GM23248 (cell line): ENCODE measurements around the gene ABCA8. TPM values are rescaled to one million over a fixed set of nuclear protein-coding genes. Genes with fewer than 3 reads are reported as not detected.

Experiments
- DNase-seq: peaks from one replicate; pipeline ENCODE4 v3.0.0-alpha.2; 2015
- H2AFZ ChIP-seq: fragments of 200-600 bp; sonication (generic); 2 replicates; pipeline ENCODE4 v1.6.1; 2016; ENCODE audit warnings: antibody characterized with exemption
- H3F3A ChIP-seq: fragments of 200-600 bp; sonication (generic); 2 replicates; pipeline ENCODE4 v1.6.1; 2016; ENCODE audit warnings: mild to moderate bottlenecking, antibody characterized with exemption, mixed run types; ENCODE audit not compliant: insufficient read depth
- H3K27ac ChIP-seq: fragments of 200-600 bp; sonication (generic); 2 replicates; pipeline ENCODE4 v1.5.1; 2016; ENCODE audit warnings: mild to moderate bottlenecking
- H3K27me3 ChIP-seq: fragments of 200-600 bp; sonication (generic); replicated peaks from 2 replicates; pipeline ENCODE4 v1.6.1; 2016; ENCODE audit warnings: mild to moderate bottlenecking; ENCODE audit not compliant: insufficient read depth
- H3K36me3 ChIP-seq: fragments of 200-600 bp; sonication (generic); 2 replicates; pipeline ENCODE4 v1.6.1; 2016; ENCODE audit warnings: low read depth, mild to moderate bottlenecking
- H3K4me1 ChIP-seq: fragments of 200-600 bp; sonication (generic); 2 replicates; pipeline ENCODE4 v1.6.1; 2016; ENCODE audit warnings: mild to moderate bottlenecking; ENCODE audit not compliant: insufficient read depth
- H3K4me2 ChIP-seq: fragments of 200-600 bp; sonication (generic); one replicate; pipeline ENCODE4 v1.6.1; 2016; ENCODE audit warnings: mild to moderate bottlenecking; ENCODE audit not compliant: unreplicated experiment
- H3K4me3 ChIP-seq: fragments of 200-600 bp; sonication (generic); 2 replicates; pipeline ENCODE4 v1.5.1; 2016; ENCODE audit warnings: mild to moderate bottlenecking
- H3K79me2 ChIP-seq: fragments of 200-600 bp; sonication (generic); 2 replicates; pipeline ENCODE4 v1.6.1; 2016; ENCODE audit warnings: mild to moderate bottlenecking; ENCODE audit not compliant: insufficient read depth
- H3K9ac ChIP-seq: fragments of 200-600 bp; sonication (generic); 2 replicates; pipeline ENCODE4 v1.6.1; 2016; ENCODE audit warnings: mild to moderate bottlenecking
- H3K9me2 ChIP-seq: fragments of 200-600 bp; sonication (generic); 2 replicates; pipeline ENCODE4 v1.6.1; 2016; ENCODE audit warnings: mixed run types, mild to moderate bottlenecking, moderate library complexity; ENCODE audit not compliant: insufficient read depth
- H3K9me3 ChIP-seq: fragments of 200-600 bp; sonication (generic); one replicate; pipeline ENCODE4 v1.6.1; 2017; ENCODE audit warnings: low read depth
- H4K20me1 ChIP-seq: fragments of 200-600 bp; sonication (generic); 2 replicates; pipeline ENCODE4 v1.6.0; 2016; ENCODE audit not compliant: insufficient read depth
- EZH2 ChIP-seq: fragments of 200-600 bp; sonication (generic); IDR thresholded peaks from 2 replicates; pipeline ENCODE4 v1.6.1; 2018; ENCODE audit warnings: antibody characterized with exemption, mild to moderate bottlenecking; ENCODE audit not compliant: insufficient read depth, poor library complexity, severe bottlenecking
- EZH2phosphoT487 ChIP-seq: fragments of 200-600 bp; sonication (generic); IDR thresholded peaks from 2 replicates; pipeline ENCODE4 v1.6.1; 2018; ENCODE audit warnings: antibody characterized with exemption, moderate library complexity, mild to moderate bottlenecking, low read depth; ENCODE audit not compliant: insufficient read depth
- WGBS, 2 experiments: methylation state at CpG; one replicate each; pipeline ENCODE4 v1.1.6; 2015 to 2017; ENCODE audit warnings: low lambda C conversion rate in 2 of 2, low coverage in 1 of 2; ENCODE audit errors: missing lambda C conversion rate in 2 of 2; 5-methylcytosine and 5-hydroxymethylcytosine counted together
- in situ Hi-C: fragments of 300-500 bp; cut with MboI; formaldehyde crosslinking; loops from 2 replicates; pipeline ENCODE4 v1.15.0; 2020
- polyA plus RNA-seq: library from polyadenylated mRNA; unstranded; fragments of >200 nt; fragmentation: Nextera tagmentation; extraction: Ambion mirVana; gene quantifications from 2 replicates; pipeline ENCODE4 v1.2.1, GENCODE V29; 2016
- total RNA-seq: library from RNA; depleted of rRNA; stranded (reverse); fragments of >200 nt; shearing (Covaris generic); gene quantifications from 2 replicates; pipeline ENCODE4 v1.2.3, GENCODE V29; 2014

ABCA8 gene
- total and polyA plus RNA-seq, 2 experiments from 2014 or later: 4.4 to 8.0 TPM

DNA sequence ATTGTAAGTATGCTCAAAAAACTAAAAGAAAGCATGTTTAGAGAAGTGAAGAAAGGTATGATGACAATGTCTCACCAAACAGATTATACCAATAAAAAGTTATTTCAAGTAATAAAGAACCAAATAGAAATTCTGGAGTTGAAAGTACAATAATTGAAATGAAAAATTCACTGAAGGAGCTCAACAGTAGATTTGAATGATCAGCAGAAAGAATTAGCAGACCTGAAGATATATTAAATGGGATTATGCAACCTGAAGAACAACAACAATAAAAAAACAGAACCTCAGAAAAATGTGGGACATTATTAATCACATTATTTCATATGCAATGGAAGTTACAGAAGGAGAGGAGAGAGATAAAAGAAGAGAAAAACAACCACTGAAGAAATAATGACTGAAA lies 57.6 kb downstream of the ABCA8 start:
- no peak overlapping the region for H2AFZ ChIP-seq
- in situ Hi-C loops: no loop called here
- no peak overlapping the region for H3K27ac ChIP-seq
- no peaks in the 10 kb centered on the region for H3K9me3 ChIP-seq
- H3K4me1 ChIP-seq: no peaks in the 10 kb centered on the region
- H3K79me2 ChIP-seq: no peaks in the 10 kb centered on the region
- no peak overlapping the region for H3K9ac ChIP-seq
- TF ChIP-seq EZH2phosphoT487 (no peak), EZH2 (no peak)
- DNase-seq: no peak
- no peak overlapping the region for H3K4me2 ChIP-seq
- H3F3A ChIP-seq: no peaks in the 10 kb centered on the region
- no peaks in the 10 kb centered on the region for H3K9me2 ChIP-seq
- H3K4me3 ChIP-seq: no peak overlapping the region
- no peaks in the 10 kb centered on the region for H4K20me1 ChIP-seq
- H3K27me3 ChIP-seq: no peaks in the 10 kb centered on the region
- 0 out of 2 replicates have a peak, but pooled peaks cover 6% of the 10 kb centered on the region for H3K36me3 ChIP-seq

DNA sequence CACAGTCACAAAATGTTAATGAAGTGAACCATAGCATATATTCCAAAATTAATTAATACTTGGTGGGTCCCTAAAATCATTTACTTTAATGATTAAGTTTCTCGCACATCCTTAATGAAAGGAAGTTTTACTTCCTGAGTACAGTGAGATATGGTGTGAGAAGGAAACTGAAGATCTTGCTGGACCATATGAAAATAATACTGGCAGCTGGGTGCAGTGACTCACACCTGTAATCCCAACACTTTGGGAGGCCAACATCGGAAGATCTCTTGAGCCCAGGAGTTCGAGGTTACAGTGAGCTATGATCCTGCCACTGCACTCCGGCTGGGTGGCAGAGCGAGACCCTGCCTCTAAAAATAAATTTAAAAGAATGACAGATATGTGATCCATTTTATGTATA lies 62.5 kb downstream of the ABCA8 start:
- Histone ChIP-seq H3K36me3 (no peaks in the 10 kb centered on the region), H3K9ac (no peak overlapping the region), H2AFZ (no peak overlapping the region), H3K79me2 (no peaks in the 10 kb centered on the region), H3F3A (no peaks in the 10 kb centered on the region), H3K27ac (no peak overlapping the region), H3K4me1 (no peaks in the 10 kb centered on the region), H3K9me3 (no peaks in the 10 kb centered on the region), H3K4me2 (no peak overlapping the region), H3K27me3 (no peaks in the 10 kb centered on the region), H3K4me3 (no peak overlapping the region), H4K20me1 (no peaks in the 10 kb centered on the region), H3K9me2 (no peaks in the 10 kb centered on the region)
- in situ Hi-C loops: no loop called here
- 65 to 69% methylated on average over 5 of the region's 5 CpGs for WGBS, 2 experiments
- TF ChIP-seq EZH2 (no peak), EZH2phosphoT487 (no peak)
- no peak for DNase-seq

DNA sequence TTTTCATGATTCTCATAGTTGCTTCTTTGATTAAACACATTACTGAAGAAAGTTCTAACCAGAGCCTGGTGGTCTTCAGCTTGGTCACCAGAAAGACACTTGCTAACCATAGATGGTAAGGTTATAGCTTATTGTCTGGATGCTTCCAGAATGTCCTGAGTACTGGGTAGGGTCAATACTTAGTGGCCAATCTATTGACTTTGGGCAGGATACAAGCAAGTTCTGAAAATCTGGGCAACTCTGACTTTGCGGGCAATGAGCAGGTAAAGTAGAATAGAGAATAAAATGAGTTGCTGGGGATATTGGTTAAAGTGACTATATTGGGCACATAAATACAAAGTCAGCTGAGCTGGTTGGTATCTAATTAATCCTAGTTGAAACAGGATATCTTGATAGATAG lies 63.0 kb downstream of the ABCA8 start:
- Histone ChIP-seq H3K4me1 (no peaks in the 10 kb centered on the region), H2AFZ (no peak overlapping the region), H3K27me3 (no peaks in the 10 kb centered on the region), H3K4me3 (no peak overlapping the region), H3K36me3 (no peaks in the 10 kb centered on the region), H3K9me2 (no peaks in the 10 kb centered on the region), H4K20me1 (no peaks in the 10 kb centered on the region), H3F3A (no peaks in the 10 kb centered on the region), H3K9ac (no peak overlapping the region), H3K4me2 (no peak overlapping the region), H3K27ac (no peak overlapping the region), H3K79me2 (no peaks in the 10 kb centered on the region), H3K9me3 (no peaks in the 10 kb centered on the region)
- no peak for DNase-seq
- 93 to 96% methylated on average over 1 of the region's 1 CpG for WGBS, 2 experiments
- TF ChIP-seq EZH2 (no peak), EZH2phosphoT487 (no peak)
- in situ Hi-C loops: no loop called here

DNA sequence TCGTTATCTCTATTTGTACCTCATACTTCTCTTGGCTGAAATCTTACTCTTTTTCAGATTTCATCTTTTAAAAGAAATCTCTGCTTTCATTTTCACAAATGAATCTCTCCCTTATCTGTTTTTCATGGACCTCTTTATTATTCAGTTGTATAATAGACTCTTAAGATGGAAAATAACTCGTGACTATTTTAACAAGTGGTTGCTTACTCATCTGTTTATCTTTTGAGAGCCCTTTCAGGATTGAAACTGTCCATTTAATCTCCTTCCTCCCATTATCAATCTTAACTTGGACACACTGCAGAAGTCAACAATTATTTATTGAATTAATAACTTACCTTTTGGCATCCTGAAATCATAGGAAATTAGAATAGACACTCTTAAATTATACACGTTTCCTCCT lies 68.8 kb downstream of the ABCA8 start:
- Histone ChIP-seq H4K20me1 (no peaks in the 10 kb centered on the region), H3K9me2 (no peaks in the 10 kb centered on the region), H3K36me3 (no peaks in the 10 kb centered on the region), H3K4me2 (no peak overlapping the region), H2AFZ (no peak overlapping the region), H3K4me1 (no peaks in the 10 kb centered on the region), H3K9ac (no peak overlapping the region), H3K27me3 (no peaks in the 10 kb centered on the region), H3K9me3 (no peaks in the 10 kb centered on the region), H3K79me2 (no peaks in the 10 kb centered on the region), H3K27ac (no peak overlapping the region), H3F3A (no peaks in the 10 kb centered on the region), H3K4me3 (no peak overlapping the region)
- TF ChIP-seq EZH2 (no peak), EZH2phosphoT487 (no peak)
- no peak for DNase-seq
- in situ Hi-C loops: no loop called here
- 78 to 91% methylated on average over 3 of the region's 3 CpGs for WGBS, 2 experiments

DNA sequence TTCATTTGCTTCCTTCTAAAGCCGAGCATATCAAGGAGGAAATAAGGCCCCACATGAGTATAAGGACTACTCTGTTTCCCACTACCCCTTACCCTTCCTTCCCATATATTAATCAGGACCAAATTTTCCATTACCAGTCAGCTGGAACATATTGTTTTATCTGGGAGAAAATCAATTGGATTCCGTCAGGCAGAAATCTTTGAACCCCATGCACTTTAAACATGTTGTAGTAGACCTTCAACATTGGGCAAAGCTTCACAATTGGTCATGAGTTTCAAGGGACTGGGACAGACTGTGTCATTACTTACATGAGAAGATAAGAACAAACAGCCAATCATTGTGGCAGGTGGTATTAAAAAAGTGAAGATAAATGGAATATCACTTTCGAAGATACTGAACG lies 70.3 kb downstream of the ABCA8 start:
- Histone ChIP-seq H3K4me2 (no peak overlapping the region), H3K9ac (no peak overlapping the region), H3K36me3 (no peaks in the 10 kb centered on the region), H4K20me1 (no peaks in the 10 kb centered on the region), H3K27me3 (no peaks in the 10 kb centered on the region), H3K9me3 (no peaks in the 10 kb centered on the region), H3K4me3 (no peak overlapping the region), H3K9me2 (no peaks in the 10 kb centered on the region), H2AFZ (no peak overlapping the region), H3K27ac (no peak overlapping the region), H3K79me2 (no peaks in the 10 kb centered on the region), H3F3A (no peaks in the 10 kb centered on the region), H3K4me1 (no peaks in the 10 kb centered on the region)
- 85 to 86% methylated on average over 4 of the region's 4 CpGs for WGBS, 2 experiments
- no peak for TF ChIP-seq EZH2phosphoT487
- no peak for TF ChIP-seq EZH2
- no peak for DNase-seq
- in situ Hi-C loops: no loop called here
